GM21515 (cell line): ENCODE data around the gene LDLRAD1.
"Not testable (repeated sequence)": the region's sequence is repeated elsewhere in the genome, so short reads cannot be mapped to it uniquely, and the experiment has no call there.

ENCODE experiments used
- ATAC-seq: cut with Tn5 transposase; IDR thresholded peaks from one replicate; pipeline ENCODE4 v1.9.1; 2021; ENCODE audit not compliant: unreplicated experiment

LDLRAD1 gene

GRCh38 chr1:54017979-54018378, at the start of gene LDLRAD1:
Gene LDLRAD1, minus strand, starts transcription at chr1:54018186. Its CDS starts 74 bp downstream, at chr1:54018112.
- ATAC-seq = no peak

- ATAC-seq = no peak
Measured at GRCh38 chr1:54064299-54064698, 46.3 kb upstream of the LDLRAD1 start.

GRCh38 chr1:54054438-54054749, 36.4 kb upstream of the LDLRAD1 start:
- ATAC-seq = no peak

GRCh38 chr1:54053745-54054437, 35.9 kb upstream of the LDLRAD1 start:
- no peak for ATAC-seq

GRCh38 chr1:54052934-54053744, 35.2 kb upstream of the LDLRAD1 start, which contains the start of the genes TCEANC2 and TMEM59:
Gene TCEANC2, plus strand, starts transcription at chr1:54053608. Its CDS starts 815 bp downstream, at chr1:54054423.
Gene TMEM59, minus strand, starts transcription at chr1:54053204. Its CDS starts 16 bp downstream, at chr1:54053188.
- peak; percentile 92 for ATAC-seq

- peak; percentile 24 for ATAC-seq
Measured at GRCh38 chr1:54052431-54052933, 34.5 kb upstream of the LDLRAD1 start.

- no peak for ATAC-seq
Measured at GRCh38 chr1:54051933-54052430, 34.0 kb upstream of the LDLRAD1 start.

- ATAC-seq = not testable (repeated sequence)
Measured at GRCh38 chr1:54050435-54050834, 32.4 kb upstream of the LDLRAD1 start.

- ATAC-seq = no peak
Measured at GRCh38 chr1:54047384-54048305, 29.7 kb upstream of the LDLRAD1 start.

GRCh38 chr1:54046671-54047383, 28.8 kb upstream of the LDLRAD1 start:
- ATAC-seq = no peak

GRCh38 chr1:54045496-54045895, 27.5 kb upstream of the LDLRAD1 start:
- no peak for ATAC-seq

GRCh38 chr1:54041806-54042205, 23.8 kb upstream of the LDLRAD1 start:
- ATAC-seq = no peak

GRCh38 chr1:54037476-54037875, 19.5 kb upstream of the LDLRAD1 start:
- no peak for ATAC-seq

- ATAC-seq = no peak
Measured at GRCh38 chr1:54028306-54029251, 10.6 kb upstream of the LDLRAD1 start.

GRCh38 chr1:54027848-54028247, 9.9 kb upstream of the LDLRAD1 start:
- ATAC-seq = no peak

GRCh38 chr1:54024811-54025210, 6.8 kb upstream of the LDLRAD1 start:
- not testable (repeated sequence) for ATAC-seq

- no peak for ATAC-seq
Measured at GRCh38 chr1:54024358-54024757, 6.4 kb upstream of the LDLRAD1 start.

- ATAC-seq = not testable (repeated sequence)
Measured at GRCh38 chr1:54019562-54020176, 1.7 kb upstream of the LDLRAD1 start.

GRCh38 chr1:54018635-54019034, 649 bp upstream of the LDLRAD1 start:
- ATAC-seq = no peak
